Mucosa of descending colon (tissue), 3 donors: ENCODE data around the gene MRPL42. TPM values are rescaled to one million over a fixed set of nuclear protein-coding genes. Genes with fewer than 3 reads are reported as not detected.

ENCODE experiments used
- ATAC-seq: fragments of 200-7000 bp; cut with Tn5 transposase; one replicate; pipeline ENCODE4 v1.9.1; 2020; ENCODE audit warnings: mild to moderate bottlenecking, moderate library complexity
- DNase-seq, 3 donors: peaks; one replicate each; pipeline ENCODE4 v3.0.0-alpha.2; 2020
- H3K36me3 ChIP-seq: fragments of 200-600 bp; one replicate; pipeline ENCODE4 v1.8.0; 2021; ENCODE audit warnings: low read depth, mild to moderate bottlenecking
- H3K4me1 ChIP-seq: fragments of 200-600 bp; one replicate; pipeline ENCODE4 v1.8.0; 2021; ENCODE audit warnings: low read depth, mild to moderate bottlenecking
- H3K4me3 ChIP-seq: fragments of 200-600 bp; one replicate; pipeline ENCODE4 v1.8.0; 2021; ENCODE audit warnings: mild to moderate bottlenecking
- H3K9me3 ChIP-seq: fragments of 200-600 bp; one replicate; pipeline ENCODE4 v1.8.0; 2021; ENCODE audit warnings: mild to moderate bottlenecking
- CTCF ChIP-seq: fragments of 200-600 bp; IDR thresholded peaks from one replicate; pipeline ENCODE4 v1.8.0; 2022; ENCODE audit warnings: antibody characterized with exemption, mild to moderate bottlenecking
- intact Hi-C, 2 donors: fragments of 100-400 bp; cut with DNase I in 1 of 2; cut with micrococcal nuclease in 1 of 2; formaldehyde crosslinking; loops; one replicate each; pipeline versions ENCODE4 v1.11.0 to v1.11.1; 2022; cut with DNase I, micrococcal nuclease
- total RNA-seq, 3 donors: library from RNA; stranded (reverse); fragmentation: NEBNext Ultra II Directional in 2 of 3; extraction: Animal tissue kit (Norgen Biotek cat#: 25700) in 2 of 3; gene quantifications; one replicate each; pipeline versions ENCODE4 v1.2.1 to v1.2.4, GENCODE V29; 2021 to 2023
- donor health status: DM: no; HTN: no; CAD: no; lungs with moderate emphysema.
- donor health status: DM: no; HTN: no; CAD: no.
- donor health status: DM: no; HTN: yes; CAD: no.

The MRPL42 gene
- total RNA-seq, 3 donors from 2014 or later = 51.3 to 62.4 (median 61.5) TPM

DNA sequence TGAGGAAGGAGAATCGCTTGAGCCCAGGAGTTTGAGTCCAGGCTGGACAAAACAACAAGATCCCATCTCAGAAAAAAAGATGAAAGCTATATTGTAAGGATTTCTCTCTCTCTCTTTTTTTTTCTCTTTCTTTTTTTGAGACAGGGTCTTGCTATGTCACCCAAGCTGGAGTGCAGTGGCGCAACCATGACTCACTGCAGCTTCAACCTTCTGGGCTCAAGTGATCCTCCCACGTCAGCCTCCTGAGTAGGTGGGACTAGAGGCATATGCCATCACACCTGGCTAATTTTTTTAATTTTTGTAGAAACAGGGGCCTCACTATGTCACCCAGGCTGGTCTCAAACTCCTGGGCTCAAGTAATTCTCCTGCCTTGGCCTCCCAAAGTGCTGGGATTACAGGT is 5.8 kb upstream of the MRPL42 start:
- TF ChIP-seq CTCF = no peak
- H3K36me3 ChIP-seq = no peaks in the 10 kb centered on the region
- ATAC-seq = no peak

DNA sequence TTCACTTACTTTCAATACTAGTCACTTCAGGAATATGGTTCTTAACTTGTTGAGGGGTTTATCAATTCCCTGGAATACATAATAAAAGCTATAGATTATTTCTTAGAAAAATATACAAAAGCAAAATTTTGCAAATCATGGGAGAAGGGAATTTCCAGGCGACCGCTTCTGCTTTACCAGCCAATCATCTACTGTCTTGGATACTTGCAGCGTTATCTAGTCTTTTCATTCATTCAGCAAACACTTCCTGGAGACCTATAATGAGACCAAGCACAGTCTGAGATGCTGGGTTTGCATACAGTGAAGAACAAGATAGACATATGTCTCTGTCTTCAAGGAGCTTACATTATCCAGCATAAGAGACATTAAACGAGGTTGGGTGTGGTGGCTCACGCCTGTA is 1.5 kb upstream of the MRPL42 start:
- no peak for ATAC-seq
- no peaks in the 10 kb centered on the region for H3K9me3 ChIP-seq
- no peak for DNase-seq
- H3K4me3 ChIP-seq = no peak overlapping the region
- H3K36me3 ChIP-seq = no peaks in the 10 kb centered on the region
- TF ChIP-seq CTCF = no peak
- intact Hi-C loops = no loop called here
- H3K4me1 ChIP-seq = peaks cover 14% of the 10 kb centered on the region

More for the DNA sequence above, 5.8 kb upstream of the MRPL42 start:
- intact Hi-C loops = no loop called here
- DNase-seq = no peak
- no peak overlapping the region for H3K4me3 ChIP-seq
- no peaks in the 10 kb centered on the region for H3K4me1 ChIP-seq
- no peaks in the 10 kb centered on the region for H3K9me3 ChIP-seq

DNA sequence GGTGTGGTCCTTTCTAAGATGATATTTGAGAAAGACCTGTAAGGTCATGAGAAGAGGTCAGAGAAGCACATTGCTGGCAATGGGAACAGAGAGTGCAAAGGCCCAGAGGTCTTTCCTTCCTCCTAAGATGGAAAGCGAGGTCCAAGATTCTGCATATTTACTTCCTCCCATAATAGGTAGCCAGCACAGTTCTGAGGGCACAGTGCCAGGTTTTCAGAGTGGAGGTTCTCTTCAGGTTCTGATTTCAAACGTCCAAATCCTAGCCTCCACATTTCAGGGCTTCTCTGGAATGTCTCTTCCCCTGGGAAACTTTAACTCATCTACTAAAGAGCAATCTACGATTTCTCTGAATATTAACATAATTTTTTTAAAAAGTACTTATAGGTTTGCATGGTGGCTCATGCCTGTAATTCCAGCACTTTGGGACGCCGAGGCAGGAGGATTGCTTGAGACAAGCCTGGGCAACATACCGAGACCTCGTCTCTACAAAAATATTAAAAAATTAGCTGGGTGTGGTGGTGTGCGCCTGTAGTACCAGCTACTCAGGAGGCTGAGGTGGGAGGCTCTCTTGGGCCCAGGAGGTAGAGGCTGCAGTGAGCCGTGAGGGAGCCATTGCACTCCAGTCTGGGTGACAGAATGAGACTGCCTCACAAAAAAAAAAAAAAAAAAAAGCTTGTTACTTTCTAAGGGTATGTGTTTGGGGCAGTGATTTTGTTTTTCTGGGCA is 526 bp upstream of the MRPL42 start:
- no peak for TF ChIP-seq CTCF
- DNase-seq (peak in 2 of 3 donors; percentile 10 to 49), ATAC-seq (no peak)
- H3K36me3 ChIP-seq = no peaks in the 10 kb centered on the region
- peaks cover 14% of the 10 kb centered on the region for H3K4me1 ChIP-seq
- no peak overlapping the region for H3K4me3 ChIP-seq
- intact Hi-C loops = no loop called here
- H3K9me3 ChIP-seq = no peaks in the 10 kb centered on the region

- ATAC-seq = peak; percentile 36
- no peaks in the 10 kb centered on the region for H3K36me3 ChIP-seq
- no peaks in the 10 kb centered on the region for H3K9me3 ChIP-seq
- DNase-seq = no peak
- peak overlapping the region; percentile 31 for H3K4me3 ChIP-seq
- H3K4me1 ChIP-seq = peaks cover 14% of the 10 kb centered on the region
- intact Hi-C loops = no loop called here
- TF ChIP-seq CTCF = no peak
Measured at GRCh38 chr12:93468008-93468371, 676 bp downstream of the MRPL42 start.

DNA sequence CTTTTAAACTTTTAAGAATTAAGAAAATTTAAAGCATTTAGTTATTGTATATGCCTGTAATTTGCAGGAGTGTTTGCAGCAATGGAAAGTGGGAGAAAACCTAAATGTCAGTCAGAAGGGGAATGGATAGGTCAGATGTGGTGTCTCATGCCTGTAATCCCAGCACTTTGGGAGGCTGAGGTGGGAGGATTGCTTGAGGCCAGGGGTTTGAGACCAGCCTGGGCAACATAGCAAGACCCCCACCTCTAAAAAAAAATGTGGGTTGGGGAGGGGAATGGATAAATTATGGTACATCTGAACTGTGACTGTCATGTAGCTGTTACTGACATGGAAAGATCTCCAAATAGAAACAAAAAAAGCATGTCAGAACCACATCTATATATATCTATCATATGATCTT is 2.1 kb downstream of the MRPL42 start:
- intact Hi-C loops = no loop called here
- no peak for TF ChIP-seq CTCF
- no peak for ATAC-seq

DNA sequence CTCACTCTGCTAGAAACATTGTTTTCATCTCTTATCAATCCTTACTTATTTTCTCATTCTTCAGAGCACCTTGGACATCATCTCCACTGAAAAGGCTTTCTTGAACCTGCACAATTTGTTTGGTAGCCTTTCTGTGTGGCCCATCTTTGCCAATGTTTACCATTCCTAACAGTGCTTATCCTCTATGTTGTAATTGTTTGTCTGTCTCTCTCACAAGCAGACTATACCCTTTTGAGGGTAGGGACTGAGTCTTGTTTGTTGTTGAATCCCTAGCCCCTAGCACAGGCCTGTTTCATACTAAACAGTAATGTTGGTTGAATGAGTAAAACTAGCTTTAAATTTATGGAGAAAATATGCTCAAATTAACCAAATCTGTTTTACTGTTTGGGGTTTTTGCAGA is 9.2 kb downstream of the MRPL42 start:
- Histone ChIP-seq H3K36me3 (peaks cover 9% of the 10 kb centered on the region), H3K4me3 (no peak overlapping the region), H3K9me3 (no peaks in the 10 kb centered on the region), H3K4me1 (no peaks in the 10 kb centered on the region)
- TF ChIP-seq CTCF = no peak
- DNase-seq (no peak), ATAC-seq (no peak)
- intact Hi-C loops = no loop called here

More for the DNA sequence above, 2.1 kb downstream of the MRPL42 start:
- Histone ChIP-seq H3K4me3 (no peak overlapping the region), H3K4me1 (peaks cover 14% of the 10 kb centered on the region), H3K36me3 (peaks cover 5% of the 10 kb centered on the region), H3K9me3 (no peaks in the 10 kb centered on the region)
- DNase-seq = no peak
